GM19025 (cell line): ENCODE results near the gene DDX10.

Experiments
- ATAC-seq: cut with Tn5 transposase; IDR thresholded peaks from one replicate; pipeline ENCODE4 v1.9.1; 2021; ENCODE audit warnings: mild to moderate bottlenecking, low read depth, moderate library complexity; ENCODE audit not compliant: unreplicated experiment

Gene DDX10

DNA sequence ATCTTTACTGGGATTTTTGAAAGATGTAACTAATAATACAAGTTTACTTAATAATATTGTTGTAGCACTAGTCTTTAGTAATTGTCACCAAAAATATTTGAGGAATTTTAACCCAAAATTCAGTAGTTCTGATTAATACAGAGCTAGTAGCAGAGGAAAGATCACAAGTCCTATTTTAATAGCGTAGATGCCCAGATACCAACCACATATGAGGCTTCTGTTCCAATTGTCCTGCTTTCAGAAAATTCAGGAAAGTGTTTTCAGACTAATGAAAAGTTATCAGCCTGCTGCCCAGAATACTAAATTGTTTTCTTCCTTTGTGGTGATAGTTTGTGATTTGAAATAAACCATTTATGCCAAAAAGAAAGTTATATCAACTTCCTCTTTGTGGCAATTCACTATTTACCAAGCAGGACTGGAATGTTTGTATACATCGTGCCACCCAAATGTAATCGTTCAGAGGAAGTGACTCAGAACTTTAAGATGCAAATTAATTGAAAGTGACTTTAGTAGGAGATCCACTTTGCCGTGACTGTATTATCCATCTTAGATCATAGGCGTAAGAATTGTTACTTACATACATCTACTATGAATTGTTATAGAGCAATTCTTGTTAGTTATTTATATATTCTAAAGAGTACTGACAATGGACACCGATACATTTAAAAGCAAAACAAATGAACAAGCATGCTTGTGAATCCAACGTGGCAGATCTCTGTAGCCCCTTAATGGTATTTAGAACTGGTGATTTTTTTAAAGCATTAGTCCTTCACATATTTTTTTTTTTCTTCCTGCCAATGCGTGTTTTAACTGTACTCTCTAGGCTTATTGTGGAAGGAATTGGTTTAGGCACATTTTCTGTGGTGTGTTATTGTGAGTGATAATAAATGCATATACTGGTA, 231.0 kb downstream of the DDX10 start:
- ATAC-seq: no peak

DNA sequence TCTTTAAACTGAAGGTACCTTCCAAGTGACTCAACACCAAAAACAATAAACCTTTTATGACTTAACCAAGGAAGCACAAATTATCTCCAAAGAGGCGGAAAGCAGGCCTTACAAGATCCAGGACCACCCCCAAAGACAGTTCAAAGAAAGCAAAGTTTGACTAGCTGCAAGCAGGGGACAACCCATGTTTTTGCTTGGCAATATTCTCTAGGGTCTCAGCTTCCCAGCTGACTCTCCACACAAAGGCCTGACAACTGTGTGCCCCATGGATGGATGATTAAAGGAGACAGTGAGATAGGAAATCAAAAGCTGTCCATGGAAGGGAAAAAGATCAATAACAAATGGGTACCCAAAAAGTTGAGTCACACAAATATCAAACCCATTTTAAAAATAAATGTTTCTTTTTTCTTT, 232.2 kb downstream of the DDX10 start:
- no peak for ATAC-seq

DNA sequence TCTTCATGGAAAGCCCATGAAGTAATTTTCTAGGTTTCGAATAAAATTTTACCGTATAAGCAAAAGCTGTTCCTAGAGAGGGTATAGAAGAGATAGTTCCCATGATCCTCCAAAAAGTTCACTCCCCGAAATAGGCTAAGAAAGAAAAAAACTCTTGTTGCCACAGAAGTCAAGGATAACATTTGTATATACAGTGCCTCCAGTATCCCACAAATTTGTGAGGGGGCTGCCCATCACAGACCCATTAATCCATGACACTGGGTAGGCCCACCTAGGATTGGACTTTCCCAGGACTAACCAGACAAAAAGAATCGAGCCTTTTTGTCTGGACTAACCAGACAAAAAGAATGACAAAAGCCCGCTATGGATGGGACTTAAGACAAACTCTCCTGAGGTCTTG, 233.0 kb downstream of the DDX10 start:
- no peak for ATAC-seq

DNA sequence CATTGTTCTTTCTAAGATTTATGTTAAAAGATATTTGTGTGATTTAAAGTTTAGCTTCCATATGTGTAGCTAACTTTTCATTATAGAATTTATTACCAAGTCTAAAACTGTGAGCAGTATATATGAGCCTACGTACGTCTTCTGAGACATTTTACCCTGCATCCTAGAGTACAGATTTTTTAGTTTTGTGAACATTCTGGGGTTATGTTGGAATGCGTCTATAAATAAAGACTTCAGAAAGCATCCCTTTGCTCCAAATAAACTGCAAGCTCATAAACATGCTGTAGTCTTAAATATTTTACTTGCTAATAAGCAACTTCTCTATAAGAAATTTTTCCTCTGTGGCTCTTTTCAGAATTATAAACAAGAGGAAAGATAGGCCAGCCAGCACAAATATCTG, 236.5 kb downstream of the DDX10 start:
- no peak for ATAC-seq

GRCh38 chr11:108902027-108902469, 237.2 kb downstream of the DDX10 start:
- no peak for ATAC-seq

DNA sequence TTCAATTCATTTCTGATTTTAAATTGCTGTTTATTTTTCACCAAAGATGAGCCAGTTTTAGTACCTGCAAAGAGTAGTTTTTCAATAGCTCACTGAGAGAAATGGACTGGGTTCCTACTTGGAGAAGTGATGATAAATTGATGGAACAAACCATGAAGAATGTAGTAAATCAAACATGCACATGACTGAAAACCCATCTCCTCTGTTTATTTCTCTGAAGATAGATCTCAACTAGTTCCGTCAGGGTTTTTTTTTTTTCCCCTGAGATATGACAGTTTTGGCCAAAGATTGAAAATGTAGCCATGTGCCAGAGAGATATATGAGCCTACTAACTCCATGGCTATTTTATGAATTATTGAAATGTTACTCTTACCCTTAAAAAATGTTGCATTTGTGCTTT, 239.6 kb downstream of the DDX10 start:
- no peak for ATAC-seq

DNA sequence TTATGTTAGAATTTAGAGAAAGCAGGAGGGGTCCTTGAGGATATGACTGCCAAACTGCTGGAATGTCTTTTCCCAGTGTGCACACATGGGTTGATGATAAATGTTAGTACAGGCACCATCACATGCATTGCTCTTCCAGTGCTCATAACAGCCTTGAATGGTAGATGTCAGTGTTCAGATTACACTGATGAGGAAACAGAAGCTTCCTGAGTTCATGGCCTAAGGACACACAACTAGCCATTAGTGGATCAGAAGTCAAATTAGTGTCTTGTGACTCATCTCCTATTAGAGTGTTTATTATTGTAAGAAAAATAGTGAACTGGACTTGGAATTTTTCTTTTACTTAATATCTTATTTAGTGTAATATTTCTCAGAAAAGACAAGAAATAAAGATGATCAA, 241.5 kb downstream of the DDX10 start:
- ATAC-seq: no peak

GRCh38 chr11:108906826-108907225, 242.0 kb downstream of the DDX10 start:
- ATAC-seq: no peak

DNA sequence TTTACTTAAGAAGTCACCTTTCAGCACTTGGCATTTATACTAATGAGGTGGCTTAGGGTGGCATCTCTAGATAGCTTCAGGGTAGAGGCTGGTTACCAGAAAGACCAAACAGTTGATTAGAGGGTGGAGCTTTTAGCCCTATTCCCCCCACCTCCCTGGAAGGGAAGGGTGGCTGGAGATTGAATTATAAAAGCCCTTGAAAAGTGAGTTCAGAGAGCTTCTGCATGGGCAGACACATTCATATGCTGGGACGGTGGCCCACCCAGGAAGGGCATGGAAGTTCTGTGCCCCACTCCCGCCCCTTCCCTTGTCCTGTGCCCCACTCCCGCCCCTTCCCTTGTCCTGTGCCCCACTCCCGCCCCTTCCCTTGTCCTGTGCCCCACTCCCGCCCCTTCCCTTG, 244.2 kb downstream of the DDX10 start:
- no peak for ATAC-seq

DNA sequence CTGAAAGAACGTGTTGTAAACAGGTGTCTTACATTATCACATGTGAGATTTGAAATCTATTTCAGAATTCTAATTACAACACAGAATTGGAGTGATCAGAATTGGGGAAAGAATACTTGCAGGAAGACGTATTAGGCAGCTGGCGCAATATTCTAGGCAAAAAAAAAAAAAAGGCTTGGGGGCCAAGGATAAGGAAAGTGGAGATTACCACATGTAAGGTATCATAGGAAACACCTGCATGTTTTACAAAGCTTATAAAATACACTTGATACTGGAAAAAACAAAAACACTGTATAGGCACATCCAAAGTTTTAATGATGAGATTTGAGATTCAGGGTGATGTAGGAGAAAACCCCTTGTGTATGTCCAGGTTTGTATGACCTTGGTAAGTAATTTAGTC, 245.1 kb downstream of the DDX10 start:
- ATAC-seq: no peak

GRCh38 chr11:108912581-108912980, 247.7 kb downstream of the DDX10 start:
- no peak for ATAC-seq

GRCh38 chr11:108913204-108913603, 248.3 kb downstream of the DDX10 start:
- no peak for ATAC-seq

- no peak for ATAC-seq
Observed at GRCh38 chr11:108914211-108914610, 249.3 kb downstream of the DDX10 start.

DNA sequence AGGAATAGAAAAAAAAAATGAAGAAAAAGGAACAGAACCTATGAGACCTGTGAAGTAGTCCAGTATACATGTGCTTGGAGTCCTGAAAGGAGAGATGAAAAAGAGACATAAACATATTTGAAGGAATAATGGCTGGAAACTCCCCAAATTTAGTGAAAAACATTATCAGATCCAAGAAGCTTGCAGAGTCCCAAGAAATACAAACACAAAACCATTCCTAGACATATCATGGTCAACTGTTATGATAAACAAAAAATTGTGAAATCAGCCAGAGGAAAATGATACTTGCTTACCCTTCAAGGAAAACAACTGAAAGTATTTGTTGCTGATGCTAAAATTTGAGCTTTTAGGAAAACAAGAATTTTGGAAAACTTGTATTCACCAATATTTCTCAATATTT, 250.1 kb downstream of the DDX10 start:
- ATAC-seq: no peak

DNA sequence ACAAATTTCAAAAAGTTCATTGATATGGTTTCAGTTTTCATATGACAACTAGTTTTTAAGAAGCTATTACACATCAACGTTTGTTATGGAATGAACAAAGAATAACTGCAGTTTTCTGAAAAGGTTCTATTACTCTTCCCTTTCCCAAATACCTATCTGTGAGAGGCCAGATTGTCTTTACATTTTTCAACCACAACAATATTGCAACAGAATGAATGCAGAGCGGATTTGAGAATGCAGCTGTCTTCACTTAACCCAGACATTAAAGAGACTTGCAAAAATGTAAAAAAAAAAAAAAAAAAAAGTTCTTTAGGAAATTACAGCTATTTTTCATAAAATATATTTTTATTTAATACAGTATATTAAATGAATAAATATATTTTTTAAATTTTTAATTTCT, 250.8 kb downstream of the DDX10 start:
- no peak for ATAC-seq

- no peak for ATAC-seq
Observed at GRCh38 chr11:108916290-108916689, 251.4 kb downstream of the DDX10 start.

DNA sequence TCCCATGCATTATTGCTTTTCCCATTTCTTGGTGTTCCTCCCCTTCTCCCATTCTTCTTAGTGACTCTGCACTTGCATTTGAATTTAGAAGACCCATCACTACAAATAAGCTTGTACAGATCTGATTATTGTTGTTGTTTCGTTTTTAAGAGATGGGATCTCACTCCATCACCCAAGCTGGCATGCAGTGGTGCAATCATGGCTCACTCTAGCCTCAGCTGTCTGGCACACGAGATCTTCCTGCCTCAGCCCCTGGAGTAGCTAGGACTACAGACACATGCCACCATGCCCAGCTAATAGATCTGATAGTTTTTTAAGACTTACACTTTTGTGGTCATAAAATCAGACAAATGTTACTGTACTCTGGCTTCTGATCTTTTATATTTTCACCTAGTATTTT, 252.1 kb downstream of the DDX10 start:
- no peak for ATAC-seq

- no peak for ATAC-seq
Observed at GRCh38 chr11:108921211-108921610, 256.3 kb downstream of the DDX10 start.

- ATAC-seq: no peak
Observed at GRCh38 chr11:108922241-108922640, 257.4 kb downstream of the DDX10 start.

DNA sequence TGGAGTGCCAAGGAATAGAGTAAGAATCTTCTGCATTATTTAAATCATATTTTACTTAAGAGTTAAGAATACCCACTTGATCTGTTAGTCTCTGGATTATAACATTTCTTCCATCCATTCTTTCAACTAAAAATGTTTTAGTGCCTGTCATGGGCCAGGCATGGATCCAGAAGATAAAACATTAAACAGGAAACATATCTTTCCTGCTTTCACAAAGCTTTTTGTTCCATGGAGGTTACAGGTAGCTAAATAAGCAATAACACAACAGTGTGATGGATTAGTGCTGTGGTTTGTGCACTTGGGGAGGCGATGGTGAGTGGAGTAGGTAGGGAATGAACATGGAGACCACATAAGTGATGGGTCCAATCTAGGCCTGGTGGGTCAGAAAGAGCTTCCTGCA, 258.5 kb downstream of the DDX10 start:
- ATAC-seq: no peak

- no peak for ATAC-seq
Observed at GRCh38 chr11:108926171-108926840, 261.4 kb downstream of the DDX10 start.
